ENCODE results near the gene RAD54L.

- TF ChIP-seq, protein P1, sequence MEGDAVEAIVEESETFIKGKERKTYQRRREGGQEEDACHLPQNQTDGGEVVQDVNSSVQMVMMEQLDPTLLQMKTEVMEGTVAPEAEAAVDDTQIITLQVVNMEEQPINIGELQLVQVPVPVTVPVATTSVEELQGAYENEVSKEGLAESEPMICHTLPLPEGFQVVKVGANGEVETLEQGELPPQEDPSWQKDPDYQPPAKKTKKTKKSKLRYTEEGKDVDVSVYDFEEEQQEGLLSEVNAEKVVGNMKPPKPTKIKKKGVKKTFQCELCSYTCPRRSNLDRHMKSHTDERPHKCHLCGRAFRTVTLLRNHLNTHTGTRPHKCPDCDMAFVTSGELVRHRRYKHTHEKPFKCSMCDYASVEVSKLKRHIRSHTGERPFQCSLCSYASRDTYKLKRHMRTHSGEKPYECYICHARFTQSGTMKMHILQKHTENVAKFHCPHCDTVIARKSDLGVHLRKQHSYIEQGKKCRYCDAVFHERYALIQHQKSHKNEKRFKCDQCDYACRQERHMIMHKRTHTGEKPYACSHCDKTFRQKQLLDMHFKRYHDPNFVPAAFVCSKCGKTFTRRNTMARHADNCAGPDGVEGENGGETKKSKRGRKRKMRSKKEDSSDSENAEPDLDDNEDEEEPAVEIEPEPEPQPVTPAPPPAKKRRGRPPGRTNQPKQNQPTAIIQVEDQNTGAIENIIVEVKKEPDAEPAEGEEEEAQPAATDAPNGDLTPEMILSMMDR (IDR thresholded peaks at IDR 0.05), result no peak
- TF ChIP-seq POLR2A (IDR thresholded peaks at IDR 0.05) (no peak), EP300 (IDR thresholded peaks at IDR 0.05) (no peak)
These were observed 48.3 kb upstream of the RAD54L start for GRCh38 chr1:46199233-46199749.
